Esophagus muscularis mucosa (tissue), 4 donors: ENCODE data around the gene TFAP2B.

Experiments
- EP300 ChIP-seq: sonication (generic); formaldehyde crosslinking; IDR thresholded peaks from one replicate; pipeline ENCODE4 v1.6.1; 2017; ENCODE audit warnings: antibody characterized with exemption
- POLR2A ChIP-seq: fragments of 450-650 bp; IDR thresholded peaks from one replicate; pipeline ENCODE4 v1.6.1; 2017; ENCODE audit warnings: antibody characterized with exemption, moderate library complexity, mild to moderate bottlenecking, low read depth
- POLR2AphosphoS5 ChIP-seq, 2 donors: sonication (generic); formaldehyde crosslinking; IDR thresholded peaks; one replicate each; pipeline ENCODE4 v1.6.1; 2017; ENCODE audit warnings: antibody characterized with exemption in 2 of 2
- TF ChIP-seq, protein P1 (sequence below), 3 experiments: fragments of 200-600 bp in 2 of 3; fragments of 450-650 bp in 1 of 3; sonication (generic) in 2 of 3; IDR thresholded peaks; one replicate each; pipeline ENCODE4 v1.5.1; 2017 to 2019; ENCODE audit warnings: antibody characterized with exemption in 3 of 3, mild to moderate bottlenecking in 2 of 3, moderate library complexity in 1 of 3

DNA sequence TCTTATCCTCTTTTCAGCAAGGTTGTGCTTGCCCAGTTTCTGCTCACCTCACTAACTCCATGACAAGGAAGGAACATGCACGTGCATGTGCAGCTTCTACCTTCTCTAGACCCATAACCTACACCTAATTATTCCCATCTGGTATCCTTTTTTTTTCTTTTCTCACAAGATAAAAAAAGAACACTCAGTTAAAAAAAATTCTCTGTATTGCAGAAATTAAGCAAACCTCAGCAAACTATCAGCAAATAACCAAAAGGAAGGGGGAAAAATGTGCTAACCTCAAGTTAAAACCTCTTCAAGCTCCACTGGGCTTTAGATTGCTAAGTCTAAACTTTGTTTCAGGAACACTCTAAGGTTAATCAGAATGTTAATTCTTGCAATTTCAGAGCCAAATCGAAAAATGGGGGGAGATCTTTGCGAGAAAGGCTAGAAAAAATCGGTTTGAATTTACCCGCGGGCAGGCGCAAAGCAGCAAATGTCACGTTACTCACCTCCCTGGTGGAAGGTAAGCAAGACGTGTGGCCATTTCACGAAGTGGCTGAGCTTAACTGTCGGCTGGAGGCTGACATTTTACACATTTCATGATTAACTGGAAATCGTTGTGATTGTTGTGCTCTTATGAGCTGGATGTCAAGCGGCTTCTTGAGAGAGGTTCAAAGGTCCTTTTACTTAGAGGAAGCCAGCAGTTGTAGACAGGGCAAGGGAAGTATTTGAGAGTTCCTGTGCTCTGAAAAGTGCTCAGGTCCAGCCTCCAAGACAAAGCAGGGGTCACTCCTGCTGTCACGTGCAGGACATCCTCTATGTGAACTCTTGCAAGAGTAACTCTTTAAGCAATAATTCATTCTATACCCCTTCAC is 19.1 kb downstream of the TFAP2B start:
- TF ChIP-seq POLR2AphosphoS5 (IDR thresholded peaks at IDR 0.05): no peak
- TF ChIP-seq, protein P1, sequence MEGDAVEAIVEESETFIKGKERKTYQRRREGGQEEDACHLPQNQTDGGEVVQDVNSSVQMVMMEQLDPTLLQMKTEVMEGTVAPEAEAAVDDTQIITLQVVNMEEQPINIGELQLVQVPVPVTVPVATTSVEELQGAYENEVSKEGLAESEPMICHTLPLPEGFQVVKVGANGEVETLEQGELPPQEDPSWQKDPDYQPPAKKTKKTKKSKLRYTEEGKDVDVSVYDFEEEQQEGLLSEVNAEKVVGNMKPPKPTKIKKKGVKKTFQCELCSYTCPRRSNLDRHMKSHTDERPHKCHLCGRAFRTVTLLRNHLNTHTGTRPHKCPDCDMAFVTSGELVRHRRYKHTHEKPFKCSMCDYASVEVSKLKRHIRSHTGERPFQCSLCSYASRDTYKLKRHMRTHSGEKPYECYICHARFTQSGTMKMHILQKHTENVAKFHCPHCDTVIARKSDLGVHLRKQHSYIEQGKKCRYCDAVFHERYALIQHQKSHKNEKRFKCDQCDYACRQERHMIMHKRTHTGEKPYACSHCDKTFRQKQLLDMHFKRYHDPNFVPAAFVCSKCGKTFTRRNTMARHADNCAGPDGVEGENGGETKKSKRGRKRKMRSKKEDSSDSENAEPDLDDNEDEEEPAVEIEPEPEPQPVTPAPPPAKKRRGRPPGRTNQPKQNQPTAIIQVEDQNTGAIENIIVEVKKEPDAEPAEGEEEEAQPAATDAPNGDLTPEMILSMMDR (IDR thresholded peaks at IDR 0.05): no peak
- no peak for TF ChIP-seq POLR2A
- no peak for TF ChIP-seq EP300
